GM10266 (cell line): ENCODE measurements around the gene CFAP77.
A peak's percentile ranks its signal among the peaks of the same experiment; 100 is the strongest.

Source experiments
- DNase-seq: peaks from one replicate; pipeline ENCODE4 v3.0.0; 2012; ENCODE audit errors: extremely low spot score
- TF ChIP-seq, protein P1 (sequence below): IDR thresholded peaks from 2 replicates; pipeline ENCODE4 v1.5.1; 2012; ENCODE audit warnings: mild to moderate bottlenecking, low read depth; ENCODE audit not compliant: control insufficient read depth, insufficient read depth; ENCODE audit errors: missing control alignments

Gene CFAP77

DNA sequence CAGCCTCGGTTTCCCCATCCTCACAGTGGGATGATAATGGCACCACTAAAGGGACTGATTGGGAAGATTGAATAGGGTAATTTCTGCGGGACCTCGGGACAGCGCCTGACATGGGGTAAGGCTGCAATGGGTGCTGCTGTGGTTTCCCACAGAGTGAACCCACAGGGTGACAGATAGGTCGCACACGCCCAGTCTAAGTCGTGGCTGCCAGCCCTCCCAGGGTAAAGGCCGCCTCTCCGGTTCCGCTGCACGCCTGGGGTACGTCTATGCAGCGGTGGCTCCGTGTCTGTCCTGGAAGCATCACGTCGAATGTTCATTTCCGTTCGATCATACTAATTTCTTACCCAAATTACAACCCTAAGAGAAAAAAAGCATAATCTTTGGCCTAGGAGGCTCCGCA, 631 bp downstream of the CFAP77 start:
- DNase-seq, result no peak
- TF ChIP-seq, protein P1, sequence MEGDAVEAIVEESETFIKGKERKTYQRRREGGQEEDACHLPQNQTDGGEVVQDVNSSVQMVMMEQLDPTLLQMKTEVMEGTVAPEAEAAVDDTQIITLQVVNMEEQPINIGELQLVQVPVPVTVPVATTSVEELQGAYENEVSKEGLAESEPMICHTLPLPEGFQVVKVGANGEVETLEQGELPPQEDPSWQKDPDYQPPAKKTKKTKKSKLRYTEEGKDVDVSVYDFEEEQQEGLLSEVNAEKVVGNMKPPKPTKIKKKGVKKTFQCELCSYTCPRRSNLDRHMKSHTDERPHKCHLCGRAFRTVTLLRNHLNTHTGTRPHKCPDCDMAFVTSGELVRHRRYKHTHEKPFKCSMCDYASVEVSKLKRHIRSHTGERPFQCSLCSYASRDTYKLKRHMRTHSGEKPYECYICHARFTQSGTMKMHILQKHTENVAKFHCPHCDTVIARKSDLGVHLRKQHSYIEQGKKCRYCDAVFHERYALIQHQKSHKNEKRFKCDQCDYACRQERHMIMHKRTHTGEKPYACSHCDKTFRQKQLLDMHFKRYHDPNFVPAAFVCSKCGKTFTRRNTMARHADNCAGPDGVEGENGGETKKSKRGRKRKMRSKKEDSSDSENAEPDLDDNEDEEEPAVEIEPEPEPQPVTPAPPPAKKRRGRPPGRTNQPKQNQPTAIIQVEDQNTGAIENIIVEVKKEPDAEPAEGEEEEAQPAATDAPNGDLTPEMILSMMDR, result no peak

DNA sequence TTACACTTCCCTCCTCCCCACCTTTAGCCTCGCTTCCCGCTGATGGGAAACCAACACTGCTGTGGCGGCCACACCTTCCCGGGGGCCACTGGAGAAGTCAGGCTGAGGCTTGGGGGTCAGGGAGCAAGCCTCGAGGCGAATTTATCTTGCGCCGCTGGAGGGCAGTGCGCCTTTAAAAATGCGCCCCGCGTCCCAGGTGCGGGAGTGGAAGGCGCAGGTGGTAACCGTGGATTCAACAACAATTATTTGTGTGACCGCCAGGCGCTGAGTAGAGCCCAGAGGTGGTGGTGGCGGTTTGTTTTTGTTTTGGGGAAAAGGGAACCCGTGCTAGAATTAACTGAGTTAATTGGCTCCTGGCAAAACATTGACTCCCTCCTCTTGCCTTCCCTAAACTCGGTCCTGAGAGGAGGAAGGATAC, 1.1 kb downstream of the CFAP77 start:
- TF ChIP-seq, protein P1, result peak; percentile 81
- DNase-seq, result peak; percentile 77

DNA sequence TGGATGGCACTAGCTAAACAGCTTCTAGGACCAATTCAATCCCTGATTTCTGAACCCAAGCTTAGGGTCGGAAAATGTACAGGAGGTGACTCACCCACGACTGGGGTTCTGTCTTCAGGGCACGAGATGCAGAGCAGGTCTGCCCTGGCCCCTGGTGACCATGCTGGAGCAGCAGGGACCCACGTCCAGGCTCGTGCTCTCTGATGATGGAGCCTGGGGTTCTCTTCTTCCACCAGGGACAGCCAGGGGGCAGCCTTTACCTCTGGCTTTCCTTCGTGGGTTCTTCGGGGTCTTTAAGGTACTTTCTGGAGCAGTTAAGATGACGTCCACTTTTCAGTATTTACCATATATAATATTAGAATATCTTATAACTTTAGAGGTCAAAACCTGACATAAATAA, 2.1 kb downstream of the CFAP77 start:
- DNase-seq, result peak; percentile 60
- TF ChIP-seq, protein P1, result peak; percentile 63

DNA sequence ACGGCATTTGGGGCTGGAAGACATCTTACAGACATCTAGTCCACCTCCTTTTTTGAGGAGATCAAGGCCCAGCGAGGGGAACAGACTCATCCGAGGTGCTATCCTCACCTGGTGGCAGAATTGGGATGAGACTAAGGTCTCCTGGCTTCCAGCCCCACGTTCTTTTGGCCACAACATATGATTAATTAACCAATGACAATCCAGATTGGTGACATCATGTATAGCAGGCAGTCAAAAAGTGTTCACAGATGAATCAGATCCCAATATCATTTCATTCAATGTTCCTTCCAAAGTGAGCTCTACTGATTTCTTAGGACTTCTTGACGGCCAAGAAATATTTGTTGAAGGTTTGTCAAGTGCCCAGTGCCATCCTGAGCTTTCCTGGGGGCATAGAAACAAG, 3.9 kb downstream of the CFAP77 start:
- TF ChIP-seq, protein P1, result no peak
- DNase-seq, result no peak

DNA sequence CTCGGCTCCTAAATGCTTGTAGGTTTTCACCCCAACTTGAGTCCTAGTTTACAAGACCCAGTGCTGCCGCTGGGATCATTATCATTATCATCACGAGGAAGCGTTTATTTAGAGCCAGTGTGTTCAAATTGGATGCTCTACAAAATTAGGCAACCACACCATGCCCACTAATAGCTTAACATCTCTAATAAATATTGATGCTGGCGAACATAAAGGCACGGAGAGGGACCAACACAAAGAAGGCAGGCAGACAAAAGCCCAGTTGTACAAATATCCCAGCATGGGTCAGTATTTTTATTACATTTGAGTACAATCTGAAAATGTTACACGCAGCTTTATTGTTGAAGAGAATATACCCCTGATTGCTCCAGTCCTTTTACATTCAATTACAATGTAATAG, 4.7 kb downstream of the CFAP77 start:
- DNase-seq, result no peak
- TF ChIP-seq, protein P1, result no peak

DNA sequence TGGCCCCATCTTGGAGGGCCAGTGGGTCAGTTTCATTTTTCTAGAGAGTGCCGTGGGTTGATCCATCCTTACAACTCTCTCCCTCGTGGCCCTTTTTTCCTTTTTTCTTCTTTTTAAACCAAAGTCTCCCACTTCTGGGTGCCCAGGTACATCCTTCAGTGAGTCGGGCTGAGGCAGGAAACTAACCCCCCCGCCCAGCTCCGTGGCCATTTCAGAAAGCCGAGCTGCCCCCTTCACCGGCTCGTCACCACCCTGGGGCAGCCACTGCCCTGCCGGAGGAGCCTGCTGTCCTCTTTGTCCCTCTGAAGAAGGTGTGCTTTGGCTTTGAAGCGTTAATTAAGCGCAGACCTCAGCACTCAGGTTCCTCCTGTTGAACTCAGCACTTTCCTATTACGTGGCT, 5.2 kb downstream of the CFAP77 start:
- DNase-seq, result no peak
- TF ChIP-seq, protein P1, result no peak

DNA sequence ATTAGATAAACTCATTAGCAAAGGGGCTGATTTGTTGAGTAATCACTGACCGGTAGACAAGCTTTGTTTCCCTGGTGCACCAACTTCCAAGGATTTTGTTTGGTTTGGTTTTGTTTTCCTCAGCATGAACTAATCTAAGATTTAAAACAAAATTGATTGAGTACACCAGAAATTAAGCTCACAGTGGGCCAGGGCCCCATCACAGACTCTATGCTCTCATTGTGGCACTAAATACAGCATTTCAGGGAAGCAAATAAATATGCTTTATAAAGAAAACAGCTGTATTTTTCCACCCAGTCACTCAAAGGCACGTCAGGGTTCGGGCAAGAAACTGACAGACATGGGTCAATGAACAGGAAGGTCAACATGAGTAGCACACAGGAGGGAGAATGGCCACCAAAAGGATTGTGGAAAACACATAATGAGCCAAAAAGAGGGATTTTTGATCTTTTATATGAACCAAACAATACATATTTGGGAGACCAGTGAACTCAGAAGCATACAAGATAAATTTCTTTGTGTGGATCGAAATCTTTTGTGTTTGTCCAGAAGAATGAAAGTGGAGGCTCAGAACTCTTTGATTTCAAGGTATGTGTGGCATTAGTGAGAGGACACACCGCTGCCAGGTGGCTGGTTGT, 8.8 kb downstream of the CFAP77 start:
- TF ChIP-seq, protein P1, result no peak
- DNase-seq, result no peak
